Panc1 (cell line): ENCODE data around the gene JMJD1C. TPM values are rescaled to one million over a fixed set of nuclear protein-coding genes. Genes with fewer than 3 reads are reported as not detected.

Source experiments
- ATAC-seq: fragments of 200-7000 bp; cut with Tn5 transposase; 2 replicates; pipeline ENCODE4 v1.9.1; 2020; ENCODE audit warnings: mild to moderate bottlenecking, moderate library complexity
- BruUV-seq: library from RNA; stranded (reverse); fragments of 400-500 nt; replicated peaks from 2 replicates; lab custom pipeline; 2021; lab: Mats Ljungman, UMichigan
- CTCF ChIA-PET: fragments of 300-600 bp; sonication (Branson Sonifier 250); formaldehyde crosslinking; loops from one replicate; lab custom pipeline; 2022; ENCODE audit warnings: antibody characterized with exemption; lab: Charles Lee
- POLR2A ChIA-PET: fragments of 300-600 bp; sonication (Branson Sonifier 250); formaldehyde crosslinking; loops from one replicate; lab custom pipeline; 2022; ENCODE audit warnings: antibody characterized with exemption; lab: Charles Lee
- DNase-seq: peaks from one replicate; pipeline ENCODE4 v3.0.0-alpha.2; 2010; ENCODE audit warnings: low read depth, low spot score
- H3K27ac ChIP-seq: 2 replicates; pipeline ENCODE4 v1.5.1; 2011; ENCODE audit warnings: mild to moderate bottlenecking, low read length, inconsistent platforms
- H3K27me3 ChIP-seq: fragments of 200-500 bp; sonication (Bioruptor generic); 2 replicates; pipeline ENCODE4 v1.6.0; 2014; ENCODE audit warnings: low read length, inconsistent platforms; ENCODE audit not compliant: control insufficient read depth, insufficient read depth
- H3K36me3 ChIP-seq: fragments of 200-500 bp; sonication (Bioruptor generic); 2 replicates; pipeline ENCODE4 v1.5.1; 2014; ENCODE audit warnings: inconsistent platforms, mild to moderate bottlenecking, low read length, moderate library complexity; ENCODE audit not compliant: control insufficient read depth, insufficient read depth
- H3K4me1 ChIP-seq: 2 replicates; pipeline ENCODE4 v1.5.1; 2011; ENCODE audit warnings: inconsistent platforms, mild to moderate bottlenecking, low read length, moderate library complexity; ENCODE audit not compliant: control insufficient read depth, insufficient read depth
- H3K4me3 ChIP-seq, 2 experiments: 2 replicates each; pipeline ENCODE4 v1.5.1; 2011 to 2012; ENCODE audit warnings: low read depth in 2 of 2, low read length in 2 of 2, mild to moderate bottlenecking in 2 of 2, inconsistent platforms in 1 of 2, moderate library complexity in 1 of 2
- H3K9me3 ChIP-seq: fragments of 200-500 bp; sonication (Bioruptor generic); 2 replicates; pipeline ENCODE4 v1.5.1; 2014; ENCODE audit warnings: low read depth, mild to moderate bottlenecking, inconsistent platforms, low read length, moderate library complexity; ENCODE audit not compliant: control insufficient read depth, insufficient read depth
- POLR2AphosphoS5 ChIP-seq: IDR thresholded peaks from 2 replicates; pipeline ENCODE4 v1.6.1; 2012; ENCODE audit warnings: mild to moderate bottlenecking, low read depth, low read length, moderate library complexity
- SIN3A ChIP-seq: IDR thresholded peaks from 2 replicates; pipeline ENCODE4 v1.6.1; 2012; ENCODE audit warnings: low read depth, mild to moderate bottlenecking, low read length, moderate library complexity, borderline replicate concordance; ENCODE audit not compliant: insufficient read depth
- TCF7L2 ChIP-seq: IDR thresholded peaks from 2 replicates; pipeline ENCODE4 v1.6.1; 2011; ENCODE audit warnings: mild to moderate bottlenecking, low read depth, low read length, inconsistent platforms
- in situ Hi-C: cut with HindIII; loops from 2 replicates; pipeline ENCODE4 v1.10.0; 2016; ENCODE audit warnings: low sequenced_read_pairs, low pct_unique_long_range_greater_than_20kb
- intact Hi-C: fragments of 100-400 bp; cut with micrococcal nuclease; formaldehyde crosslinking; loops from one replicate; pipeline ENCODE4 v1.10.0; 2022; ENCODE audit not compliant: unreplicated experiment
- total RNA-seq: library from RNA; stranded (reverse); gene quantifications from one replicate; pipeline ENCODE4 v1.2.1, GENCODE V29; 2021; ENCODE audit not compliant: unreplicated experiment
- TF ChIP-seq, protein P1 (sequence below), 2 experiments: IDR thresholded peaks; 2 replicates each; pipeline ENCODE4 v1.6.1; 2011 to 2012; ENCODE audit warnings: low read depth in 2 of 2, control low read depth in 1 of 2, low read length in 1 of 2, mild to moderate bottlenecking in 1 of 2, moderate library complexity in 1 of 2; ENCODE audit not compliant: insufficient read depth in 1 of 2
- TF ChIP-seq, protein P2 (sequence below): fragments of 450-650 bp; IDR thresholded peaks from 2 replicates; pipeline ENCODE4 v1.5.1; 2017; ENCODE audit warnings: mild to moderate bottlenecking

JMJD1C gene
- total RNA-seq, 1 experiment from 2014 or later = 88.3 TPM

DNA sequence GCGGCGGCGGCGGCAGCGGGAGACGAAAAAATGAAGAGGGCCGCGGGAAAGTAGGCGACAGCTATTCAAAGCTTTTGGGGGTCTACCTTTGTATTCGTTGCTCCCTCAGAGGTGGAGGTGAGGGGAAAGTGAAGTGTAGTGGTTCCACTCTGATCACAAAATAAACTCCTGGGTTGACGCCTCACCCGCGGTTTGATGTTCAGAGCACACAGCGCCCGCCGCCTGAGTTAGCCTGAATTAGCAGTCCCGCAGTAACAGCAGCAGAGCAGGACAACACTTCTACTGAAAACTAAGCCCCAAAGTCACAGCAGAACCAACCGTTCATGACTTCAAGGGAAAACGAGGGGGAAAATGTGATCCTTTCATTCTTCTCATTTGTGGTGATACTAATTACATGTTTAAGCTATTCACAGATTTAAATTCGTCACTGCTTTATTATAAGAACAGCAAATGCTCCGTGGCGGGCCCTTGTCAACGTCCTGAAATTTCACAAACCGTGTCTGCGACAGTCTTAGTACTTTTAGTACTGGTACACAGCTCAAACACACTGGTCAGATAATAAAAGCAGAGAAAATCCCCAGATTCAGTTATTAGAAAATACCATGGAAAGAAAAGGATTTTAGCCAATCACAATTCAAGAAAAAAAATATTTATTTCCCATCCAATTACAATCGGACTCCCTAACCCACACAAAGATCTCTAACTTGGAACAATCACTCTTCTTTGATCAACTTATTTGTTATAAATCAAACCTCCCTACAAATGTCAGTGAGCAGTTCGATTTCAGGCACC is 563 bp upstream of the JMJD1C start:
- in situ Hi-C loops = no loop called here
- TF ChIP-seq TCF7L2 (peak; percentile 83), POLR2AphosphoS5 (no peak), SIN3A (no peak)
- TF ChIP-seq, protein P1, sequence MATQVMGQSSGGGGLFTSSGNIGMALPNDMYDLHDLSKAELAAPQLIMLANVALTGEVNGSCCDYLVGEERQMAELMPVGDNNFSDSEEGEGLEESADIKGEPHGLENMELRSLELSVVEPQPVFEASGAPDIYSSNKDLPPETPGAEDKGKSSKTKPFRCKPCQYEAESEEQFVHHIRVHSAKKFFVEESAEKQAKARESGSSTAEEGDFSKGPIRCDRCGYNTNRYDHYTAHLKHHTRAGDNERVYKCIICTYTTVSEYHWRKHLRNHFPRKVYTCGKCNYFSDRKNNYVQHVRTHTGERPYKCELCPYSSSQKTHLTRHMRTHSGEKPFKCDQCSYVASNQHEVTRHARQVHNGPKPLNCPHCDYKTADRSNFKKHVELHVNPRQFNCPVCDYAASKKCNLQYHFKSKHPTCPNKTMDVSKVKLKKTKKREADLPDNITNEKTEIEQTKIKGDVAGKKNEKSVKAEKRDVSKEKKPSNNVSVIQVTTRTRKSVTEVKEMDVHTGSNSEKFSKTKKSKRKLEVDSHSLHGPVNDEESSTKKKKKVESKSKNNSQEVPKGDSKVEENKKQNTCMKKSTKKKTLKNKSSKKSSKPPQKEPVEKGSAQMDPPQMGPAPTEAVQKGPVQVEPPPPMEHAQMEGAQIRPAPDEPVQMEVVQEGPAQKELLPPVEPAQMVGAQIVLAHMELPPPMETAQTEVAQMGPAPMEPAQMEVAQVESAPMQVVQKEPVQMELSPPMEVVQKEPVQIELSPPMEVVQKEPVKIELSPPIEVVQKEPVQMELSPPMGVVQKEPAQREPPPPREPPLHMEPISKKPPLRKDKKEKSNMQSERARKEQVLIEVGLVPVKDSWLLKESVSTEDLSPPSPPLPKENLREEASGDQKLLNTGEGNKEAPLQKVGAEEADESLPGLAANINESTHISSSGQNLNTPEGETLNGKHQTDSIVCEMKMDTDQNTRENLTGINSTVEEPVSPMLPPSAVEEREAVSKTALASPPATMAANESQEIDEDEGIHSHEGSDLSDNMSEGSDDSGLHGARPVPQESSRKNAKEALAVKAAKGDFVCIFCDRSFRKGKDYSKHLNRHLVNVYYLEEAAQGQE (IDR thresholded peaks at IDR 0.05; ENCODE audit: insufficient read depth in 1 of 2, low read depth in 2 of 2, low read length in 1 of 2) = no peak
- TF ChIP-seq, protein P2, sequence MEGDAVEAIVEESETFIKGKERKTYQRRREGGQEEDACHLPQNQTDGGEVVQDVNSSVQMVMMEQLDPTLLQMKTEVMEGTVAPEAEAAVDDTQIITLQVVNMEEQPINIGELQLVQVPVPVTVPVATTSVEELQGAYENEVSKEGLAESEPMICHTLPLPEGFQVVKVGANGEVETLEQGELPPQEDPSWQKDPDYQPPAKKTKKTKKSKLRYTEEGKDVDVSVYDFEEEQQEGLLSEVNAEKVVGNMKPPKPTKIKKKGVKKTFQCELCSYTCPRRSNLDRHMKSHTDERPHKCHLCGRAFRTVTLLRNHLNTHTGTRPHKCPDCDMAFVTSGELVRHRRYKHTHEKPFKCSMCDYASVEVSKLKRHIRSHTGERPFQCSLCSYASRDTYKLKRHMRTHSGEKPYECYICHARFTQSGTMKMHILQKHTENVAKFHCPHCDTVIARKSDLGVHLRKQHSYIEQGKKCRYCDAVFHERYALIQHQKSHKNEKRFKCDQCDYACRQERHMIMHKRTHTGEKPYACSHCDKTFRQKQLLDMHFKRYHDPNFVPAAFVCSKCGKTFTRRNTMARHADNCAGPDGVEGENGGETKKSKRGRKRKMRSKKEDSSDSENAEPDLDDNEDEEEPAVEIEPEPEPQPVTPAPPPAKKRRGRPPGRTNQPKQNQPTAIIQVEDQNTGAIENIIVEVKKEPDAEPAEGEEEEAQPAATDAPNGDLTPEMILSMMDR = no peak
- BruUV-seq = TSS peak; percentile 94
- Histone ChIP-seq H3K4me3 (peak overlapping the region; percentile 78 to 81), H3K36me3 (no peaks in the 10 kb centered on the region), H3K27me3 (no peaks in the 10 kb centered on the region), H3K9me3 (no peaks in the 10 kb centered on the region), H3K27ac (peak overlapping the region; percentile 98), H3K4me1 (peaks cover 37% of the 10 kb centered on the region)
- peak; percentile 51 for DNase-seq
- intact Hi-C loops = loop anchor here (1.0 to 10.0 kb wide), 5 partner anchors 56 to 249 kb away; partner anchors contain the start of gene REEP3
- ChIA-PET POLR2A (interaction anchor here (0.5 to 0.6 kb wide), 2 partner anchors 145 to 162 kb away, joined by 3 to 4 read pairs; no protein-coding TSS in a partner anchor), CTCF (interaction anchor here (0.7 kb wide), 1 partner anchor 257 kb away, joined by 5 read pairs; no protein-coding TSS in a partner anchor)
- ATAC-seq = peak; percentile 73

DNA sequence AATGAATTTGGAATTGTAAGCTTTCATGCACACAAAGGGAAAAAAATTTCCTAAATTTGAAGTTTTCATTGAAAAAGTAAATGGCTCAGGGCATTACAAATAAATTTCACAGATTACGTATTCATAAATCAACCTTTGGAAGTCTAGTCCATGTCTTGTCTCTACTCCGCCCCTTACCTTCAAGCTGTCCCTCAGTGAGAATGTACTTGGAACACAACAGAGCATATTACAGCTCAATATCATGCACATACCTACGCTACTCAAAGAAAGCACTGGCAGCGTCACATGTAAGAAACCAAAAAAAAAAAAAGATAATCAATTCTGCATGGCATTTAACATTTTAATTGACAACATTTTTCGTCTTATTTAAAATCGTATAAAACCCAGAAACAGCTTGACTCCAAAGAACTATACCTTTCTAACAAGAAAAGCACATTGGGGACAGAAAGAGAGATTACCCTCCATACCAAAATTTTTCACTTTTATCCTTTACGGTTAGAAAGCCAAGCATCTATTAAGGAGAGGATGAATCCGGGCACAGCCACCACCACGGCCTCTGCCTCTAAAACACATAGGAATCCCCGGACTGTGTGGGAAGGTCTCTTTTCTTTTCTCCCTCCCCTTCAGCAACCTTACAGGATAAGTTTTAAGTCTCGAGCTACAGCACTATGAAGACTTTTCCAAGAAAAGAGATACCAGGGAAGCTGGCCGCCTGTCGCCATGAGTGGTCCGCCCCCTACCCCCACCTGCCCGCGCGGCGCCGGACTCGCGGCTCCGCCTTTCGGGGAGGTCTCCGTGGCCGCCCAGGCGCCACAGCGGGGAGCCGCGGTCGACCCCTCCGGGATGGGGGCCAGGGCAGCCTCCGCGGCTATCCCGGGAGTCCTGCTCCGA is 1.1 kb downstream of the JMJD1C start:
- DNase-seq = no peak
- in situ Hi-C loops = no loop called here
- no peaks in the 10 kb centered on the region for H3K36me3 ChIP-seq
- H3K27me3 ChIP-seq = no peaks in the 10 kb centered on the region
- H3K27ac ChIP-seq = peak overlapping the region; percentile 94
- POLR2A ChIA-PET = interaction anchor here (0.6 to 0.7 kb wide), 4 partner anchors 11 to 255 kb away, joined by 3 to 10 read pairs (median 4); no protein-coding TSS in a partner anchor
- H3K4me1 ChIP-seq = peaks cover 32% of the 10 kb centered on the region
- intact Hi-C loops = loop anchor here (5.0 to 10.0 kb wide), 4 partner anchors 58 to 250 kb away; partner anchors contain the start of gene REEP3
- peak overlapping the region; percentile 78 to 81 for H3K4me3 ChIP-seq
- CTCF ChIA-PET = no interaction called here
- TF ChIP-seq SIN3A = peak; percentile 15; the same call in 1 of the 2 replicates
- TF ChIP-seq POLR2AphosphoS5 = no peak
- TF ChIP-seq TCF7L2 = no peak
- TF ChIP-seq, protein P1 (IDR thresholded peaks at IDR 0.05; ENCODE audit: insufficient read depth in 1 of 2, low read depth in 2 of 2, low read length in 1 of 2) = no peak
- TSS peak; percentile 57 for BruUV-seq
- ATAC-seq = peak; percentile 74
- H3K9me3 ChIP-seq = no peaks in the 10 kb centered on the region
